HG03097 (cell line): ENCODE measurements around the gene RASSF5.
A peak's percentile ranks its signal among the peaks of the same experiment; 100 is the strongest.
"Not testable (repeated sequence)": the region's sequence is repeated elsewhere in the genome, so short reads cannot be mapped to it uniquely, and the experiment has no call there.

ENCODE experiments used
- ATAC-seq: cut with Tn5 transposase; IDR thresholded peaks from one replicate; pipeline ENCODE4 v1.9.1; 2021; ENCODE audit not compliant: unreplicated experiment, low FRiP score

The RASSF5 gene

DNA sequence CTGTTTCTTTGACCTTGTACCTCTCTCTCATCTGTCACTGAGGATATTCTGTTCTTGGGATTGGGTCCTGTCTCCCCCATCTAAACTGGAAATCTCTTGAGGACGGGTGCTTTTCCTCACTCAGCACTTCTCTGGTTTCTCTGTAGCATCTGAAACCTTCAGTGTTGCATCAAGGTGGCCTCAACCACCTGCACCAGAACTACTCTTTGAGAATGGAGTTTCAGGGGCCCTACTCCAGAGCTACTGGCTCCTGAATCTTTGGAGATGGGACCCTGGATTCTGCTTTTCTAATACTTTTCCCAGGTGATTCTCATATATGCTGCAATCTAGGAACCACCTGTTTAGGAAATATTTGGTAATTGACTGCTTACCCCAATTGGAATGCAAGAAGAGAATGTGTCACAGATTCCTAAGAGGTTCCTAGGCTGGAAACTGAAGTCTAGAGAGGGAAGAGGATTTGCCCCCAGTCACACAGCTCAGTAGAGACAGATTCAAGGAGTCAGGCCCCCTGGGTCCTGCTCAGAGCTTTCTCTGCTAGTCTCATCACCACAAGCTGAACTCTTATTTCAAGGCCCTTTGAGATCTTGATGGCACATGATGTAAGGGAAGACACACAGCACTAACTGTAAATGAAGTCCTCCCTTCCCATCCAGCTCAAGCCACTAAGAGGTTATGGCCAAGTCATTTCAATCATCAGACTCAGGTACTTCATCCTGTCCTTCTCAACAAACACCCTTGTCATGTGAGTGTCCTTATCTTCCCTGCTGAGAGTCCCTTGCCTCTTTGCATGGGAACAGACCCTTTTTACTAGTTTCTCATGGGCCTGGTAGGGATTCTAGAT is 56.3 kb downstream of the RASSF5 start:
- ATAC-seq: peak; percentile 10

DNA sequence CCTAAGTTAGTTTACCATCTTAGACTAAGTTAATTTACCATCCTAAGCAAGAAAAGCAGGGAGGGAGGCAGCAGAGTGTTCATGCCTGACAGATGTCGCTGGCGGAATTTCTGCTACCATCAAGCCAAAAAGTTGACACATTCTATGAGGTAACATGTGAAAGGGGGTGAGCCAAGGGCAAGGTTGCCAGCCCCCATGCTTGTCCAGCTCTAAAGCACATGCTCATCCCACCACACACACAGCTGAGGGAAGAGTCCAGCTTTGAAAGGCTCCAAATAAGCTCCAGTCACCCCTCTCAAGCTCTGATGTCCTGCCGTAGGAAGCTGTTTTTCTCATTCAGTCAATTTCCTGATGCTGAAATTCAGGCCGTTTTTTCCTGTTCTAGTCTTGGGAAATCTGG is 58.7 kb downstream of the RASSF5 start:
- no peak for ATAC-seq

DNA sequence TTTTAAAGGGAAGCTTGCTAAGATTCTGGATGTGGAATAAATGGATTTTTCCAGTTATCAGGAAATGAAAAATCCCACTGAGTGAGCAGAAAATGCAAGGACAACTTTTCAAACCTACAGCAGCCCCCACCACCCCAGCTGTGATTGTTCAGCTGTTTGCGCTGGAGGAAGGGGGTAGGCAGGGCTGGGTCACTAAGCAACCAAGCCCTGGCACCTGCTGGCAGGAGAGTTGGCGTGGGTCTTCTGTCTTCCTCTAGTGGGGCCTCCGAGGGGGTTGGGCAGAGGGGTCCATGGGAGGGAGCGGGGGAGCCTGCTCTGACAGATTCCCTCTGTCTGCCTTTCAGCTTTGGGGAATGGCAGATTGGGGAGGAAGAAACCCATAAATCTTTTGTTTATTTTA is 59.7 kb downstream of the RASSF5 start:
- no peak for ATAC-seq

- no peak for ATAC-seq
Measured at GRCh38 chr1:206568256-206568655, 60.9 kb downstream of the RASSF5 start.

DNA sequence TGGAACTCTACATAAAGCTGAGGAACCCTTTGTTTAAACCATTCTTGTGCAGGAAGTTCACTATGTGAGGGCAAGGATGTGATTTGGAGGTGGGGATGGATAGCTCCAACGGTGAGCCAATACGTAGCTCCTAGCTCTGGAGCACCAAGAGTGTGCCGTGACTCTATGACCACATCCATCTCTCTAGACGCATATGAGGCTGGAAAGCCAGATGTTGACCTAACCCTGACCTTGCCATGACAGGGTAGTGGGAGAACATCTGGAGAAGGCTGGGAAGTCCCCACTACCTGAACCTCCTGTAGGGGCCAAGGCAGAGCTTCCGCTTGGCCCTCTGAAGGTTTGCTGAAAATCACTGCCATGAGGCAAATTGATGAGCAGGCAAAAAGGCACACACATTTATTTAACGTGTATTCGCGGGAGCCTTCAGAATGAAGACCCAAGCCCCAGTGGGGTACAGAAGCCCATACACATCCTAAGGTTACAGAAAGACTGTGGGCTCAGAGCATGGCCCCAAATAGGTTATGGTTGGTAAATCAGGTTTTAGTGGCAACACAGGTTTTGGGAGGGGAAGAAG is 61.5 kb downstream of the RASSF5 start:
- no peak for ATAC-seq

GRCh38 chr1:206569556-206569955 is 62.2 kb downstream of the RASSF5 start:
- ATAC-seq: no peak

- no peak for ATAC-seq
Measured at GRCh38 chr1:206570529-206570928, 63.2 kb downstream of the RASSF5 start.

- ATAC-seq: no peak
Measured at GRCh38 chr1:206572835-206573234, 65.5 kb downstream of the RASSF5 start.

DNA sequence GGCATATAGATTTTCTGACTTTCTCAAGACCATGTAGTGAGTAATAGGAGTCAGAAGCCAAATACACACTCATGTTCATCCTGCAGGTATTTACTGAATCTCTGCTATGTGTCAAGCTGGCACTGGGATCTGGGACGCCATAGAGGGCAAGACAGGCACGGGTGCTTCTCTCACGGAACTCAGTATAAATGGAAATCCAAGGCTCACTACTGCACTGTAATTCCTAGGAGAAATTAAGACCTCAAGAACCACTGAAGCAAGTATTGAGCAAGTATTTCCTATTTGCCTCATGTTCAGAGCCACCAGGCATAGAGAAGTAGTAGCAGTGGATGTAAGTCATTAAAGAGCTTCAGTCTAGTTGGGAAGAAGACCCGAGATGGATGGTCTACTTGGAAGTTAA is 66.0 kb downstream of the RASSF5 start:
- ATAC-seq: no peak

- no peak for ATAC-seq
Measured at GRCh38 chr1:206573762-206574161, 66.4 kb downstream of the RASSF5 start.

DNA sequence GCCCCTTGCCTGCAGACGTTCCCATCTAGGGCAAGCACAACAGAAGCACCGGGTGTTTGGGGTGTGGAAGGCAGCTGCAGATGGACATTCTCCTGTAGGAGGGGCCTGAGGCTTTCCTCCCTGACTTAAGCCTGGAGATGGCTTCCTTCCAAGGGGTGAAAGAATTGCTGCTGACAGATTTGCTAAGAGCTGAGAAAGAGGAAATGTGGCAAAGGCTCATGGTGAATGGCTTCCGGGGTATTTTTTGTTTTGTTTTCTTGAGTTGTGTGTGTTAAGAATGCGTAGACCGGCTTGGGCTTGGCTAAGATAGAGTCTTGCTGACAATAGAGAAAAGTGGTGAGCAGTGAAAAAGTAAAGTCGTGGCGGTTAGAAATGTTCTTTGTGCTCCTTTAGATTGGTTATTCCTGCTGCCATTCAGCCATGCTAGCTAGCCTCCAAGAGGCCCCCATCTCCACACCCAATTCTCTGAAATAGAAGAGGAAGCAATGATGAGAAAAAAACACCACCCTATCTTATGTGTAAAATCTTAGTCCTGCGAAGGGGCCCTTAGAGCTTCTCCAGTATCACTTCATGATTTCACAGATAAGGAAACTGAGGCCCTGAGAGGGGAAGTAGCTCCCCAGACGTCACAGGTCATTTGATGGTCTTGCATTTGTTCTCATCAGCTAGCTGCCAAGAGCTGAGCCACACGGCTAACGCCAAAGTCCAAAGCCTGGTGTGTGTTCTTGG is 68.0 kb downstream of the RASSF5 start:
- ATAC-seq: no peak

GRCh38 chr1:206575894-206576737 is 68.8 kb downstream of the RASSF5 start:
- no peak for ATAC-seq

DNA sequence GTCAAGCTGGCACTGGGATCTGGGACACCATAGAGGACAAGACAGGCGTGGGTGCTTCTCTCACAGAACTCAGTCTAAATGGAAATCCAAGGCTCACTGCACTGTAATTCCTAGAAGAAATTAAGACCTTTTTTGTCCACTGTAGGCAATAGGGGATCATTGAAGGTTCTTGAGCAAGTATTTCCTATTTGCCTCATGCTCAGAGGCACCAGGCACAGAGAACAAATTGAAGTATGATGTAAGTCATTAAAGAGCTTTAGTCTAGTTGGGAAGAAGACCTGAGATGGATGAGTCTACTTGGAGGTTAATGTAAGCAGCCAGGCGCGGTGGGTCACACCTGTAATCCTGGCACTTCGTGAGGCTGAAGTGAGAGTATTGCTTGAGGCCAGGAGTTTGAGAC is 70.3 kb downstream of the RASSF5 start:
- no peak for ATAC-seq

DNA sequence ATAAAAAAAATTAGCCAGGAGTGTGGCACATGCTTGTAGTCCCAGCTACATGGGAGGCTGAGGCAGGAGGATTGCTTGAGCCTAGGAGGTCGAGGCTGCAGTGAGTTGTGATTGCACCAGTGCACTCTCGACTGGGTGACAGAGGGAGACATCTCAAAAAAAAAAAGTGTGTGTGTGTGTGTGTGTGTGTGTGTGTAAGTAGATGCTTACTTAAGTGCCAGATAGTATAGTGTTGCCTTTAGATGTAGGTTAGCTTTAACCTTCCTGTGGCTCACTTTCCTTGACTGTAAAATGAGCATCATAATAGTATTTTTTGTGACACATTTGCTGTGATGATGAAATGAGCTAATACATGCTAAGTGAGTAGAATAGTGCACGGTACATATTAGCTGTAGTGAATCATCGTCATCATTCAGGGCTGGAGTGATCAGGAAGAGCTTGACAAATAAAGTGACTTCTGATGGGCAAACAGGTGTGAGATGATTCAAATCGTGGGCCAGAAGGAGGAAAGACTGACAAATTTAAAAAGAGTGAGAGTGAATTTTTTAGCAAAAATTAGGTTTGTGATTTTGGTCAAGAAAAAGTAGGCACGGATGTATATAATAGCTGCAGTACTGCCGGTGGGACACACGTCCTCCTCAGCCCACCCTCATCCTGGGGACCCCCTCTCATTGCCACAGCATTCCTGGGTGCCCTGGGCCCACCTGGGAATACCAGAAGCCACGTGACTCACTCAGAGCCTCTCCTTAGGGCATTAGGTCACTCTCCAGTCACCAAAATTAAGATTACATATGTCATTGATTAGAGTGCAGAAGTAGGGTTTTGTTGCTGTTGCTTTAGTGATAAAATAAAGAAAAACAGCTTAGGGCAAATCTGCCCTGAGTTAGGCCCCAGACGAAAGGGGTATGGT is 71.0 kb downstream of the RASSF5 start:
- ATAC-seq: no peak

GRCh38 chr1:206578978-206579374 is 71.6 kb downstream of the RASSF5 start:
- ATAC-seq: no peak

GRCh38 chr1:206579747-206580437 is 72.6 kb downstream of the RASSF5 start:
- peak; percentile 73 for ATAC-seq

GRCh38 chr1:206580438-206581113 is 73.2 kb downstream of the RASSF5 start:
- no peak for ATAC-seq

DNA sequence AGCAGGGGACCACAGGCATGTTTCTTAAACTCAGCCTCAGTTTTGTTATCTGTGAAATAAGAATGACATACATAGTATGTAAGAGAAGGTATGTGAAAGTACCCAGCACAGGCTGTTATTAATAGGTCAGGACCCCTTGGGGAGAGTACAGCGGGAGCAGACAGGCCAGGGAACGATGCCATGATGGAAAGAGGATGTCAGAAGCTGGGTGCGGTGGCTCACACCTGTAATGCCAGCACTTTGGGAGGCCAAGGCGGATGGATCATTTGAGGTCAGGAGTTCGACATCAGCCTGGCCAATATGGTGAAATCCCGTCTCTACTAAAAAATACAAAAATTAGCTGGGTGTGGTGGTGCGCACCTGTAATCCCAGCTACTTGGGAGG is 73.8 kb downstream of the RASSF5 start:
- not testable (repeated sequence) for ATAC-seq

GRCh38 chr1:206581571-206581981 is 74.2 kb downstream of the RASSF5 start:
- ATAC-seq: no peak
